GM19397 (cell line): ENCODE measurements around the gene ACTR6.
A peak's percentile ranks its signal among the peaks of the same experiment; 100 is the strongest.
"Not testable (repeated sequence)": the region's sequence is repeated elsewhere in the genome, so short reads cannot be mapped to it uniquely, and the experiment has no call there.

Experiments used
- ATAC-seq: cut with Tn5 transposase; IDR thresholded peaks from one replicate; pipeline ENCODE4 v1.9.1; 2021; ENCODE audit warnings: mild to moderate bottlenecking, moderate library complexity; ENCODE audit not compliant: unreplicated experiment

Gene ACTR6

GRCh38 chr12:100200463-100201181 is at the start of gene ACTR6:
Gene ACTR6, plus strand, starts transcription at chr12:100200815. Its CDS starts 37 bp downstream, at chr12:100200852.
- peak; percentile 86 for ATAC-seq

GRCh38 chr12:100151769-100152168 is 48.8 kb upstream of the ACTR6 start:
- ATAC-seq: no peak

GRCh38 chr12:100153131-100153530 is 47.5 kb upstream of the ACTR6 start:
- ATAC-seq: no peak

- peak; percentile 67 for ATAC-seq
Observed at GRCh38 chr12:100154474-100155247, 46.0 kb upstream of the ACTR6 start.

- no peak for ATAC-seq
Observed at GRCh38 chr12:100156731-100157426, 43.7 kb upstream of the ACTR6 start.

GRCh38 chr12:100157427-100157821 is 43.2 kb upstream of the ACTR6 start:
- ATAC-seq: no peak

GRCh38 chr12:100158535-100158934 is 42.1 kb upstream of the ACTR6 start:
- ATAC-seq: no peak

GRCh38 chr12:100159391-100160104 is 41.1 kb upstream of the ACTR6 start:
- no peak for ATAC-seq

GRCh38 chr12:100163416-100164152 is 37.0 kb upstream of the ACTR6 start:
- peak; percentile 90 for ATAC-seq

- no peak for ATAC-seq
Observed at GRCh38 chr12:100164153-100164704, 36.4 kb upstream of the ACTR6 start.

- no peak for ATAC-seq
Observed at GRCh38 chr12:100165356-100165755, 35.3 kb upstream of the ACTR6 start.

GRCh38 chr12:100166232-100166631 is 34.4 kb upstream of the ACTR6 start:
- no peak for ATAC-seq

GRCh38 chr12:100168562-100168961 is 32.1 kb upstream of the ACTR6 start:
- no peak for ATAC-seq

- no peak for ATAC-seq
Observed at GRCh38 chr12:100169345-100169744, 31.3 kb upstream of the ACTR6 start.

GRCh38 chr12:100170313-100170858 is 30.2 kb upstream of the ACTR6 start:
- no peak for ATAC-seq

GRCh38 chr12:100171248-100171647 is 29.4 kb upstream of the ACTR6 start:
- no peak for ATAC-seq

- ATAC-seq: no peak
Observed at GRCh38 chr12:100173111-100173510, 27.5 kb upstream of the ACTR6 start.

- no peak for ATAC-seq
Observed at GRCh38 chr12:100174495-100174894, 26.1 kb upstream of the ACTR6 start.

- ATAC-seq: not testable (repeated sequence)
Observed at GRCh38 chr12:100176493-100176892, 24.1 kb upstream of the ACTR6 start.

GRCh38 chr12:100179252-100179651 is 21.4 kb upstream of the ACTR6 start:
- no peak for ATAC-seq
